ENCODE results near the gene C1orf105. TPM values are rescaled to one million over a fixed set of nuclear protein-coding genes. Genes with fewer than 3 reads are reported as not detected.
"Not testable (repeated sequence)": the region's sequence is repeated elsewhere in the genome, so short reads cannot be mapped to it uniquely, and the experiment has no call there.

The C1orf105 gene, protein sequence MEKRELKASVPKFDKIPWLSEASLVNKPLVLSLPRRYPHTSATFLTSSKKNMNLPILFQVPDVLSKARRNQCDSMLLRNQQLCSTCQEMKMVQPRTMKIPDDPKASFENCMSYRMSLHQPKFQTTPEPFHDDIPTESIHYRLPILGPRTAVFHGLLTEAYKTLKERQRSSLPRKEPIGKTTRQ
- not detected in 2 replicates for total RNA-seq
- long read RNA-seq: 0 reads

DNA sequence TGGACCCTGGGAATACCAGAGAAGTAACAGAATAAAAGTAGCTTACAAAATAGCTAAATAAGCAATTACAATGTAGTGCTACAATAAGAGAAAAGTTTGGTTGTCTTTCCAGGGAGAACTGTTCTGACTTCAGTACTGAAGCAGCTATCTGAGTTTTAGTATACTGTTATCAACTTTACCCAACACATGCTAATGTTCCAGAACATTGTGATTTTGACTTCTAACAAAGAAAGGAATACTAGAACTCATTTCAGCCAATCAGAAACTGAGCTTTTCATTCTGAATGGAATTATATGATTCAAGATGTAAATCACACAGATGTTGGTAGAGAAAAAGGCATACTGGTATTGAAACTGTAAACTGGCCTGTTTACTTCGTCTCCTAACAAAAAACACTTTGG, at the start of gene C1orf105:
Gene C1orf105, plus strand, starts transcription at position 301 of the 400 bp plus-strand sequence. CDS start 201 bp downstream, outside the sequence.
- H3K9me3 Mint-ChIP-seq (ENCODE audit: low read depth): no peaks in the 10 kb centered on the region
- no peaks in the 10 kb centered on the region for H3K36me3 Mint-ChIP-seq (ENCODE audit: insufficient read depth)
- no peak for DNase-seq (ENCODE audit: low spot score, unreplicated experiment)
- no peaks in the 10 kb centered on the region for H3K27me3 Mint-ChIP-seq
- H3K27ac Mint-ChIP-seq: no peak within 1 kb of the TSS
- no peaks in the 10 kb centered on the region for H3K4me1 Mint-ChIP-seq (ENCODE audit: low read depth)
- no peak for TF ChIP-seq CTCF (IDR thresholded peaks at IDR 0.05; ENCODE audit: unreplicated experiment)
- no peak within 1 kb of the TSS for H3K4me3 Mint-ChIP-seq (ENCODE audit: low read depth)

DNA sequence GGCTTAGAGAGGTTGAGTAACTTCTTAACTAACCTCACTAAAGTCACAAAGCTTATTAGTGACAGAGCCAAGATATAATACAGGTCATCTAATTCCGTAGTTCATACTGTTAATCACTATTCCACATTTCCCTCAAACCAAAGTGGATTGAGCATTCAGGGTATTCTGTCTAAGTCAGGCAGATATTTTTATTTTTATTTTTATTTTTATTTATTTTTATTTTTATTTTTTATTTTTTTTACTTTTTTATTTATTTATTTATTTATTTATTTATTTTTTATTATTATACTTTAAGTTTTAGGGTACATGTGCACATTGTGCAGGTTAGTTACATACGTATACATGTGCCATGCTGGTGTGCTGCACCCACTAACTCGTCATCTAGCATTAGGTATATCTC, 48.8 kb upstream of the C1orf105 start:
- not testable (repeated sequence) for H3K4me1 Mint-ChIP-seq (ENCODE audit: low read depth); H3K27me3 Mint-ChIP-seq; H3K27ac Mint-ChIP-seq; H3K36me3 Mint-ChIP-seq (ENCODE audit: insufficient read depth); H3K4me3 Mint-ChIP-seq (ENCODE audit: low read depth); DNase-seq (ENCODE audit: low spot score, unreplicated experiment)
- peaks cover 19% of the 10 kb centered on the region for H3K9me3 Mint-ChIP-seq (ENCODE audit: low read depth)

GRCh38 chr1:172373864-172374263, 46.6 kb upstream of the C1orf105 start:
- Mint-ChIP-seq H3K36me3 (ENCODE audit: insufficient read depth) (no peaks in the 10 kb centered on the region), H3K4me1 (ENCODE audit: low read depth) (peaks cover 7% of the 10 kb centered on the region), H3K27me3 (no peaks in the 10 kb centered on the region), H3K27ac (no peak overlapping the region), H3K9me3 (ENCODE audit: low read depth) (peaks cover 6% of the 10 kb centered on the region), H3K4me3 (ENCODE audit: low read depth) (no peak overlapping the region)
- no peak for TF ChIP-seq CTCF (IDR thresholded peaks at IDR 0.05; ENCODE audit: unreplicated experiment)
- DNase-seq (ENCODE audit: low spot score, unreplicated experiment): no peak

DNA sequence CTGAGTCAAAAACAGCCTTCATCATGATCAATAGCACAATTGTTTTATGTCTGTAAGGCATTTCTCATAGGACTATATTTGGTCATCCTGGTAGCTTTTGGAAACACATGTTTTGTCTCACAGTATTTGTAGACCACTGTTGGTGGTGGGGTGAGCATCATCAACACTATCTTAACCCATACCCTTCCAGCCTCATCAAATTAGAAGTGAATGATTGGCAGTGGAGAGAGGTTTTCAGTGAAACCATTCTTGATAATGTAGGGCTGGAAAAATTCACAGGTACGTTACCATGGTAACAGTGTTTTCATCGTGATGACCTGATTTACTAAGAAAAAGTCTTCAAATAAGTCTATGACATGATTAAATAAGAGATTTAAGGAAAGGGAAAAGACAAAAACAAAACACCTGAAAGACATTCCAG, 45.3 kb upstream of the C1orf105 start:
- no peak for DNase-seq (ENCODE audit: low spot score, unreplicated experiment)
- Mint-ChIP-seq H3K27ac (no peak overlapping the region), H3K36me3 (ENCODE audit: insufficient read depth) (no peaks in the 10 kb centered on the region), H3K4me1 (ENCODE audit: low read depth) (peaks cover 8% of the 10 kb centered on the region), H3K9me3 (ENCODE audit: low read depth) (peaks cover 6% of the 10 kb centered on the region), H3K27me3 (no peaks in the 10 kb centered on the region), H3K4me3 (ENCODE audit: low read depth) (no peak overlapping the region)
- no peak for TF ChIP-seq CTCF (IDR thresholded peaks at IDR 0.05; ENCODE audit: unreplicated experiment)

DNA sequence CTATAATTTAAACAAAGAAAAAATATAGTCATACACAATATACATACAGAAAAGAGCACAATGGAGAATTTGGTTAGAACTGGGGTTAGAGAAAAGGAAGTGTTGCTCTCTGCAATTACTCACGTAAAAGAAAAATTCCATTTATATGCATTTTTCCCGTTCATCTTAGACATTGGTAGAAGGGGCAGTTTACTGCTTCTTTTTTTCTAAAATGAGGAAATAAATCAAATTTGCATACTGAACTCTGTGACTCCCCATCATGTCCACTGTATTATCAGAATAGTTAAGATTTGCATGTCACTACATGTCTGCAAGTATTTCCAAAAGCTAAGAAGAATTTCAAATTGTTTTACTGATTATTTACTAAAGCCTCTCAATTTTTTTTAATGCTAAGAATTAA, 44.1 kb upstream of the C1orf105 start:
- H3K4me3 Mint-ChIP-seq (ENCODE audit: low read depth): no peak overlapping the region
- no peaks in the 10 kb centered on the region for H3K27me3 Mint-ChIP-seq
- no peak overlapping the region for H3K27ac Mint-ChIP-seq
- H3K36me3 Mint-ChIP-seq (ENCODE audit: insufficient read depth): no peaks in the 10 kb centered on the region
- no peak for DNase-seq (ENCODE audit: low spot score, unreplicated experiment)
- no peak for TF ChIP-seq CTCF (IDR thresholded peaks at IDR 0.05; ENCODE audit: unreplicated experiment)
- peaks cover 6% of the 10 kb centered on the region for H3K9me3 Mint-ChIP-seq (ENCODE audit: low read depth)
- peaks cover 16% of the 10 kb centered on the region for H3K4me1 Mint-ChIP-seq (ENCODE audit: low read depth)

DNA sequence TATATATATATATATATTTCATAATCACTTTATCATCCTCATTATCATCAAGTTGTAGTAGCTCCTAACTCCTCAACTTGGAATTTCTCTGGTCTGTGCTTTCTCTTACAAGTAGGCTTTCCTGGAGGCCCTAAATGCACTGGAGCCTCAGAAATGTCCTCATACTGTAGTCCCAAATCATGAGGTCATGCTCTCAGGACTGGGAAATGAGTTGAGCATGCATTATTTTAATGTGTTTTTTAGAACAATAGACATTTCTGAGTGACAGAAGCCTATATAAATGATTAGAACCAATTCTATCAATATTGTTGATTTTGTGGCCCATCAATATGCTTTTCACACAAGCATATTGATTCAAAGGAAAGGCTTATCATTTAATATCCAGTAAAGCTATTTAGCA, 42.9 kb upstream of the C1orf105 start:
- Mint-ChIP-seq H3K4me1 (ENCODE audit: low read depth) (peaks cover 20% of the 10 kb centered on the region), H3K27ac (no peak overlapping the region), H3K36me3 (ENCODE audit: insufficient read depth) (no peaks in the 10 kb centered on the region), H3K9me3 (ENCODE audit: low read depth) (peaks cover 6% of the 10 kb centered on the region), H3K4me3 (ENCODE audit: low read depth) (no peak overlapping the region), H3K27me3 (no peaks in the 10 kb centered on the region)
- TF ChIP-seq CTCF (IDR thresholded peaks at IDR 0.05; ENCODE audit: unreplicated experiment): no peak
- DNase-seq (ENCODE audit: low spot score, unreplicated experiment): no peak
